Muscle layer of colon (tissue), 2 donors: ENCODE results near the gene FTCD.

ENCODE experiments used
- H3K27ac ChIP-seq: one replicate; pipeline ENCODE4 v1.7.0; 2013; ENCODE audit warnings: low read depth, mild to moderate bottlenecking, low read length, moderate library complexity
- H3K27me3 ChIP-seq, 2 donors: one replicate each; pipeline ENCODE4 v1.7.0; 2013; ENCODE audit warnings: low read length in 2 of 2, mild to moderate bottlenecking in 2 of 2; ENCODE audit not compliant: insufficient read depth in 2 of 2, control insufficient read depth in 1 of 2
- H3K36me3 ChIP-seq: one replicate; pipeline ENCODE4 v1.7.0; 2013; ENCODE audit warnings: mild to moderate bottlenecking, low read length; ENCODE audit not compliant: insufficient read depth
- H3K4me1 ChIP-seq: one replicate; pipeline ENCODE4 v1.7.0; 2013; ENCODE audit warnings: mild to moderate bottlenecking, low read length; ENCODE audit not compliant: insufficient read depth
- H3K4me3 ChIP-seq, 2 donors: one replicate each; pipeline ENCODE4 v1.7.0; 2013; ENCODE audit warnings: low read length in 2 of 2, low read depth in 1 of 2, mild to moderate bottlenecking in 1 of 2, moderate library complexity in 1 of 2
- H3K9ac ChIP-seq: one replicate; pipeline ENCODE4 v1.7.0; 2013; ENCODE audit warnings: low read length
- H3K9me3 ChIP-seq: one replicate; pipeline ENCODE4 v1.7.0; 2013; ENCODE audit warnings: mild to moderate bottlenecking, low read length
- donor health status: abdominal sarcoma.
- donor health status: Adenocarcinoma of cecum.

FTCD gene

DNA sequence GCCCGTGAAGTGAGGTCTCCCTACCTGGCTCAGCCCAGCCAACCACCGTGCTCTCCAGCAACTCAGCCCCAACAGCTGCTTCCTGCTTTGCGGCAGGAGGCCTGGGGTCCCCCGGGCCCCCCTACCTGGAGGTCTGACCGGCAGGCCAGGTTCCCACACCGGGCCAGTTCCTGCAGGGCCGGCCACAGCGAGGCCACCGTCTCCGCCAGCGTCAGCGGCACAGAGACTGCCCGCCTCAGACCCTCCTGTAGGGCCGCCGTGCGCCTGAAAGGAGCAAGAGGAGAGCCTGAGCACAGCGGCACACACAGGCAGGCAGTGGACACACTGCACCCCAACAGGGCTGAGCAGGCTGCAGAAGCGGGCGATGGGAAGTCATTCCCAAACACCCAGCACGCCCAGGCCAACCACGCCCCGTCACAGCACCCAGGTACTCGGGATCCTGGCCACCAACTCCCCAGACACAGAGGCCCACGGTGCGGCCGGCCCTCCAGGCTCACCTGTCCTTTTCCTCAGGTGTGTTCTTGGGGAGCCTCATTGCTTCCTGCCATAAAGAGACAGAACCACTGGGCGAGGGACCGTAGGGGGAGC lies 16.9 kb downstream of the FTCD start:
- H3K9ac ChIP-seq: no peak overlapping the region
- no peaks in the 10 kb centered on the region for H3K36me3 ChIP-seq
- H3K4me3 ChIP-seq: no peak overlapping the region
- H3K4me1 ChIP-seq: peaks cover 7% of the 10 kb centered on the region
- no peaks in the 10 kb centered on the region for H3K27me3 ChIP-seq
- H3K27ac ChIP-seq: no peak overlapping the region
- H3K9me3 ChIP-seq: no peaks in the 10 kb centered on the region

DNA sequence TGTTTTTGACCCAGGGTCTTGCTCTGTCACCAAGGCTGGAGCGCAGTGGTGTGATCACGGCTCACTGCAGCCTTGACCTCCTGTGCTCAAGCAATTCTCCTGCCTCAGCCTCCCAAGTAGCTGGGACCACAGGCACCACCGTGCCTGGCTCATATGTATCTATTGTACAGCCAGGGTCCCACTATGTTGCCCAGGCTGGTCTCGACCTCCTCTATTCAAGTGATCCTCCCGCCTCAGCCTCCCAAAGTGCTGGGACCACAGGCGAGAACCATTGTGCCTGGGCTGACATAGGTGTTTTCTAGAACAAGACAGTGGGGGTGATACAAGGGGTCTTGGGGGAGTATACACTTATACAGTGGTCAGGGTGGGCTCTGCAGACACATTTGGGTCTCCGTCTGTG lies 17.5 kb downstream of the FTCD start:
- no peaks in the 10 kb centered on the region for H3K36me3 ChIP-seq
- H3K4me1 ChIP-seq: peaks cover 7% of the 10 kb centered on the region
- H3K4me3 ChIP-seq: no peak overlapping the region
- H3K27me3 ChIP-seq: no peaks in the 10 kb centered on the region
- H3K9ac ChIP-seq: no peak overlapping the region
- no peak overlapping the region for H3K27ac ChIP-seq
- H3K9me3 ChIP-seq: no peaks in the 10 kb centered on the region

DNA sequence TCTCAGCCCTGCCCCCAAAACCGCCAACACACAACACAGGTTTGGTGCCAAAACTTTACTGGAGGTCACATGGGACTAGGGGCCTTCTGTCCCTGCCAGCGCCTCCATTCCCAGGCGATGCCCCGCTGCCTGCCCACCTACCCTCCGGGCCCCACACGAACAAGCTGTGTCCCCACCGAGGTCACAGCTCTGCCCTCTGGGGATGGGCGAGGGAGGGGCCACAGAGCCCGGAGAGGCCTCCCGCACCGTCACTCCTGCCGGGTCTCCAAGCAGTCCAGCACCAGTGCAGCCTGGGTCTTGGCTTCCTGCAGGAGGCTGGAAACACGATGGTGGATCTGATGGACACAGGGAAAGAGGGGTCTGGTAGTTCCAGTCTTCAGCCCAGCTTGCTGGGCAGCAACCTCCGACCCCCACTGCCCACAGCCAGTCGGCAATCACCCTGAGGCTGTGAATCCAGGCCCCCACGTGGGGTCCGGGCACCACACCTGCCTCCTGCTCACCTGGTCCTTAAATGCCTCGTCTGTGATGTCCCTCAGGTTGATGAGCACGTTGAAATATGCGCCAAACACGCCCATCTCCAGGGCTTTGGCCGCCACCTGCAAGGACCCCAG lies 18.5 kb downstream of the FTCD start:
- Histone ChIP-seq H3K4me3 (no peak overlapping the region), H3K4me1 (peaks cover 7% of the 10 kb centered on the region), H3K9ac (no peak overlapping the region)

DNA sequence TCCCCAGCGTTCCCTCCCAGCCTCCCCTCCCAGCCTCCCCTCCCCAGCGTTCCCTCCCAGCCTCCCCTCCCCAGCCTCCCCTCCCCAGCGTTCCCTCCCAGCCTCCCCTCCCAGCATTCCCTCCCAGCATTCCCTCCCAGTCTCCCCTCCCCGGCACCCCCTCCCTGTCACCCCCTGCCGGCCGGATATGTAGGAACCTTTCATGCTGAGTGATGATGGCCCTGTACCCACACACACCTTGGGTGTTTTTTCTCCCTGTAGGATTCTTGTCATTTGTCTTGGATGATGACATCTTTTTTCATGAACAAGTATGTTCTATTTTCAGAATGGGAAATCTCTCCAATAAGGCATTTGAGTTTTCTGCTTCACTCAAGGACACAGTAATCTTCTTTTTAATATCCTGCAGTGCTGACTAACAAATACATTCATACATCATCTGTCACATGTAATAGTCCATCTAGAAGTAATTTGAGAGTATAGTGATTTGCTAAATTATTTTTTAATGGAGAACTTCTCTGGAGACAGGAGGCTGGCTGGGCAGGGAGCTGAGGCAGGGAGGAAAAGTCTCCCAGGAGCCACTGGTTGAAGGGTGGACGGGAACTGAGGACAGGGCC lies 19.5 kb downstream of the FTCD start:
- no peaks in the 10 kb centered on the region for H3K27me3 ChIP-seq
- H3K4me3 ChIP-seq: no peak overlapping the region
- H3K4me1 ChIP-seq: peaks cover 7% of the 10 kb centered on the region
- H3K9ac ChIP-seq: no peak overlapping the region
- no peak overlapping the region for H3K27ac ChIP-seq
- no peaks in the 10 kb centered on the region for H3K9me3 ChIP-seq
- H3K36me3 ChIP-seq: no peaks in the 10 kb centered on the region

More for the DNA sequence above, 18.5 kb downstream of the FTCD start:
- Histone ChIP-seq H3K27ac (no peak overlapping the region), H3K9me3 (no peaks in the 10 kb centered on the region), H3K27me3 (no peaks in the 10 kb centered on the region), H3K36me3 (no peaks in the 10 kb centered on the region)

- Histone ChIP-seq H3K4me1 (no peaks in the 10 kb centered on the region), H3K9me3 (no peaks in the 10 kb centered on the region), H3K27ac (no peak overlapping the region), H3K27me3 (no peaks in the 10 kb centered on the region), H3K9ac (no peak overlapping the region), H3K4me3 (no peak overlapping the region), H3K36me3 (peaks cover 11% of the 10 kb centered on the region)
Measured at GRCh38 chr21:46131838-46132651, 23.3 kb downstream of the FTCD start.

DNA sequence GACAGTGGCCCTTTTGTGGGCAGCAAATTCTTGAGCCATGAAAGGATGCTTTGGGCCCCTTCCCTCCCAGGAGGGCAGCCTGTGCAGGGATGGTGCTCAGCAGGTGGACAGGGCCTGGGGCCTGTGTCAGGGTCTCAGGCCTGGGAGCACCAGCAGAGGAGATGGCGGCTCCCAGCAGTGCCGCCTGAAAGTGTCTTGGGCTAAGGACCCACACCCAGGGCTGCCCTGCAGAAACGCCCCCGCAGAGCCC lies 23.9 kb downstream of the FTCD start:
- H3K27me3 ChIP-seq: no peaks in the 10 kb centered on the region
- no peak overlapping the region for H3K27ac ChIP-seq
- H3K4me3 ChIP-seq: no peak overlapping the region
- no peaks in the 10 kb centered on the region for H3K9me3 ChIP-seq
- H3K4me1 ChIP-seq: no peaks in the 10 kb centered on the region
- no peak overlapping the region for H3K9ac ChIP-seq
- H3K36me3 ChIP-seq: peaks cover 11% of the 10 kb centered on the region

GRCh38 chr21:46130831-46131587 lies 24.4 kb downstream of the FTCD start:
- Histone ChIP-seq H3K4me3 (no peak overlapping the region), H3K4me1 (no peaks in the 10 kb centered on the region), H3K9me3 (no peaks in the 10 kb centered on the region), H3K9ac (no peak overlapping the region), H3K36me3 (peaks cover 13% of the 10 kb centered on the region), H3K27ac (no peak overlapping the region), H3K27me3 (no peaks in the 10 kb centered on the region)

DNA sequence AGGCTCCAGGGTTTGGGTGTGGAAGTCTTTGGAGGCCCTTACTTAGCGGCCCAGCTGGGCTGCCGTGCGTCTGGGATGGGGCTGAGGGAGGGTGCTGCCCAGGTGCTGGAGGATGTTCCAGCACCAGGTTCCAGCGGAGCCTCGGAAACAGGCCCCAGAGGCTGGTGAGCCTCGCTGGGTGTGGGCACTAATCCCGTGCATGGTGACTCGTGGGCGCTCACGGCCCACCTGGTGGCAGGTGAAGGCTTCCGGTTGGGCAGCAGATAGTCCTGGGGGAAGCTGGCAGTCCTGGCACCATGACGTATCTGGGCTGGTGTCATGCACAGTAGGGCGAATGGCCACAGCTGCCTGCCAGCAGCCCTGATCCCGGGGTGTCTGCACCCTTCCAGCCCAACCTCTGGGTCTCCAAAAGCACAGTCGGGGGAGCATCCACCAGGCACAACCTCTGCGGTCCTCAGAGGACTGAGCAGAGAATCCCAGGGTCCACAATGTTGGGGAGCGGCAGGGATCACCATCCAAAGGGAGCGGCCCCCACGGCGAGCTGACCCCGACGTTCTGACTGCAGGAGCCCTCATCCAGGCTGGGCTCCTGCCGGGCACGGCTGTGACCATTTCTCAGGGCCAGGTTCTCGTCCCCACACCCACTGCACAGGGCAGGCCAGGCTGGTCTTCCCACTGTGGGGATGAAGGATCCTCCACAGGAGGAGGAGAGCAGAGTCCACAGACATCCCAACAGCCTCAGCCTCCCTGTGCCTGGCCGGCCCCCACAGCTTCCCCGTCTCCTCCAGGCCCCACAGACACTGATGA lies 25.3 kb downstream of the FTCD start:
- Histone ChIP-seq H3K36me3 (peaks cover 22% of the 10 kb centered on the region), H3K9ac (no peak overlapping the region), H3K27ac (no peak overlapping the region), H3K4me1 (no peaks in the 10 kb centered on the region), H3K27me3 (no peaks in the 10 kb centered on the region), H3K4me3 (no peak overlapping the region), H3K9me3 (no peaks in the 10 kb centered on the region)

GRCh38 chr21:46128933-46129571 lies 26.3 kb downstream of the FTCD start:
- H3K9ac ChIP-seq: no peak overlapping the region
- H3K9me3 ChIP-seq: no peaks in the 10 kb centered on the region
- no peaks in the 10 kb centered on the region for H3K27me3 ChIP-seq
- H3K4me1 ChIP-seq: no peaks in the 10 kb centered on the region
- peaks cover 32% of the 10 kb centered on the region for H3K36me3 ChIP-seq
- no peak overlapping the region for H3K27ac ChIP-seq
- no peak overlapping the region for H3K4me3 ChIP-seq

- H3K9me3 ChIP-seq: no peaks in the 10 kb centered on the region
- no peaks in the 10 kb centered on the region for H3K27me3 ChIP-seq
- no peak overlapping the region for H3K27ac ChIP-seq
- H3K4me3 ChIP-seq: no peak overlapping the region
- H3K36me3 ChIP-seq: peaks cover 40% of the 10 kb centered on the region
- H3K9ac ChIP-seq: no peak overlapping the region
- no peaks in the 10 kb centered on the region for H3K4me1 ChIP-seq
Measured at GRCh38 chr21:46128106-46128932, 27.1 kb downstream of the FTCD start.
